Tibial artery (tissue), 4 donors: ENCODE results near the gene UGT1A10.

Experiments used
- DNase-seq, 2 donors: peaks; one replicate each; pipeline ENCODE4 v3.0.0-alpha.2; 2019
- H3K27ac ChIP-seq, 2 donors: fragments of 200-600 bp; sonication (generic) in 1 of 2; 1 replicate in 1 of 2; 2 replicates in 1 of 2; pipeline ENCODE4 v1.5.1; 2018 to 2019; ENCODE audit warnings: mild to moderate bottlenecking in 1 of 2
- H3K27me3 ChIP-seq, 2 donors: fragments of 200-600 bp; sonication (generic) in 1 of 2; one replicate each; pipeline versions ENCODE4 v1.5.1 to v1.6.0; 2016 to 2019
- H3K36me3 ChIP-seq, 3 donors: fragments of 200-600 bp; sonication (generic) in 2 of 3; one replicate each; pipeline ENCODE4 v1.5.1; 2016 to 2019; ENCODE audit warnings: mild to moderate bottlenecking in 2 of 3
- H3K4me1 ChIP-seq, 4 donors: fragments of 200-600 bp; sonication (generic) in 2 of 4; 1 replicate in 3 of 4; 2 replicates in 1 of 4; pipeline ENCODE4 v1.5.1; 2016 to 2019
- H3K4me3 ChIP-seq, 2 donors: fragments of 200-600 bp; sonication (generic) in 1 of 2; 1 replicate in 1 of 2; 2 replicates in 1 of 2; pipeline ENCODE4 v1.5.1; 2018 to 2019; ENCODE audit warnings: mild to moderate bottlenecking in 2 of 2
- H3K9me3 ChIP-seq, 3 donors: fragments of 200-600 bp; sonication (generic) in 1 of 3; one replicate each; pipeline ENCODE4 v1.5.1; 2016 to 2019
- intact Hi-C: fragments of 100-400 bp; cut with DNase I; formaldehyde crosslinking; loops from one replicate; pipeline ENCODE4 v1.15.0; 2023; ENCODE audit warnings: low total_unique reads
- TF ChIP-seq, protein P1 (sequence below), 2 experiments: fragments of 200-600 bp in 1 of 2; fragments of 450-650 bp in 1 of 2; IDR thresholded peaks; one replicate each; pipeline ENCODE4 v1.5.1; 2017 to 2019; ENCODE audit warnings: antibody characterized with exemption in 2 of 2, mild to moderate bottlenecking in 1 of 2, moderate library complexity in 1 of 2

The UGT1A10 gene

DNA sequence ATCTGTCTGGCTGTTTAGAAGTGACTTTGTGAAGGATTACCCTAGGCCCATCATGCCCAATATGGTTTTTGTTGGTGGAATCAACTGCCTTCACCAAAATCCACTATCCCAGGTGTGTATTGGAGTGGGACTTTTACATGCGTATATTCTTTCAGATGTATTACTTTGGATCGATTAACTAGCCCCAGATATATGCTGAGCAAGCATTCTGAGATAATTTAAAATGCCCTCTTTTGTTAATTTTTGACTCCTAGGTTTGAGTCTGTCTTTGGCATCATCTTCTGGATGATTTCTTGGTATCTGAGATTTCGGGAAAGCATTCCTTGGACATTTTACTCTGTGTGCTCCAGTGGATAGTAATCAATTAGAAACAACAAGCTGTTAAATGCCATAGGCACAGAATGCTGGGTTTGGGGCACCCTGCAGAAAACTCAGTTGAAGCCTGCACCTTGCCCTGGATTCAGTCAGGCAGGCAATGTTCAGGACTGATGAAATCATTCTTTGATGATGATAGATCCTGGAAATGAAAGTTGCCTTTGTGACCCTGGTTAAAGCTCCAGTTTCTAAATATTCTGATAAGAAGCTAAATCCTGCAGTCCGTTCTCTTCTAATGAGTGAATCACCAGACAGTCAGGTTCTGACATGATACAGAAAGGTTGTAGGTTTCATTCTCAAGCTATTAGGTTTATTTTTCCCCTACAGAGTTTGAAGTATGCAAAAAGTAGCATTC lies 125.0 kb downstream of the UGT1A10 start:
- intact Hi-C loops = no loop called here
- no peaks in the 10 kb centered on the region for H3K27me3 ChIP-seq
- H3K9me3 ChIP-seq = no peaks in the 10 kb centered on the region
- H3K4me1 ChIP-seq = no peaks in the 10 kb centered on the region
- H3K27ac ChIP-seq = no peak overlapping the region
- H3K4me3 ChIP-seq = no peak overlapping the region
- TF ChIP-seq, protein P1, sequence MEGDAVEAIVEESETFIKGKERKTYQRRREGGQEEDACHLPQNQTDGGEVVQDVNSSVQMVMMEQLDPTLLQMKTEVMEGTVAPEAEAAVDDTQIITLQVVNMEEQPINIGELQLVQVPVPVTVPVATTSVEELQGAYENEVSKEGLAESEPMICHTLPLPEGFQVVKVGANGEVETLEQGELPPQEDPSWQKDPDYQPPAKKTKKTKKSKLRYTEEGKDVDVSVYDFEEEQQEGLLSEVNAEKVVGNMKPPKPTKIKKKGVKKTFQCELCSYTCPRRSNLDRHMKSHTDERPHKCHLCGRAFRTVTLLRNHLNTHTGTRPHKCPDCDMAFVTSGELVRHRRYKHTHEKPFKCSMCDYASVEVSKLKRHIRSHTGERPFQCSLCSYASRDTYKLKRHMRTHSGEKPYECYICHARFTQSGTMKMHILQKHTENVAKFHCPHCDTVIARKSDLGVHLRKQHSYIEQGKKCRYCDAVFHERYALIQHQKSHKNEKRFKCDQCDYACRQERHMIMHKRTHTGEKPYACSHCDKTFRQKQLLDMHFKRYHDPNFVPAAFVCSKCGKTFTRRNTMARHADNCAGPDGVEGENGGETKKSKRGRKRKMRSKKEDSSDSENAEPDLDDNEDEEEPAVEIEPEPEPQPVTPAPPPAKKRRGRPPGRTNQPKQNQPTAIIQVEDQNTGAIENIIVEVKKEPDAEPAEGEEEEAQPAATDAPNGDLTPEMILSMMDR (IDR thresholded peaks at IDR 0.05) = no peak
- no peak for DNase-seq
- H3K36me3 ChIP-seq = no peaks in the 10 kb centered on the region

DNA sequence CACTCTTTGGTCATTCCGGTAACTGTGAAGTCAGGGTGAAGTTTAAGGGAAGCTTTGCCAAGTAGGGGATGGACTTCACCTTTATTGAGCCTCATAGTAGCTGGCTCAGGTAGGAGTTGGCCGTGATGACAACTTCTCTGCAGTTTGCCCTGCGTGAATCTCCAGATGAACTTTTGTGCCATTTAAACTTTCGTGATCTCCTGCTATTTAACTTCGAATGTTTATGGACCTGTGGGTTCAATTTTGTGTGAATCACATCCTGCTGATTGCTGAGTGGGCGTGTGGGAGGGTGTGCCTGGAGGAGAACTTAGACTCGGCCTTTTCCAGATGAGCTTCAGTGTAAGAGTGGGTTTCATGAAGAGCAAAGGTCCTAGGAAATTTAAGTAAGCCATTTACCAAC lies 128.0 kb downstream of the UGT1A10 start:
- DNase-seq = no peak
- TF ChIP-seq, protein P1 (IDR thresholded peaks at IDR 0.05) = no peak
- H3K27ac ChIP-seq = no peak overlapping the region

DNA sequence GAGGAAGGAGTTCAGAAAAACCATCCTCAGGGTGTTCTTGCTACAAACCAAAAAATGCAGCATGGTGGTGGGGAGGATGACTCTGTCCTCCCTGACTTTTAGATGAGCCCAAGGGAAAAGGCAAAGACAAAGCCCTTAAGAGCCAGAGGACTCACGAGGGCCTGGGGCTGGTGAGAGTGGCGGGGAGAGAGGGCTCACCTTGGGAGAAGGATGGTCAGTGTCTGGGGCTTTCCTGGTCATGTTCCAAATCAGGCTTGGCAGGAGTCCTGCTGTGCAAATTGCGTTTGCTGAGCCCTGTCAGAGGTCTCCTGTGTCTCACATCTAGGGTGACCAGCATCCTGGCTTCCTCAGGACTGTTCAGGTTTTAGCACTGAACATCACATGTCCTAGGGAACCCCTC lies 128.5 kb downstream of the UGT1A10 start:
- TF ChIP-seq, protein P1 (IDR thresholded peaks at IDR 0.05) = no peak
- H3K4me3 ChIP-seq = no peak overlapping the region
- no peaks in the 10 kb centered on the region for H3K27me3 ChIP-seq
- H3K4me1 ChIP-seq = no peaks in the 10 kb centered on the region
- intact Hi-C loops = no loop called here
- H3K9me3 ChIP-seq = no peaks in the 10 kb centered on the region
- no peak for DNase-seq
- no peak overlapping the region for H3K27ac ChIP-seq
- H3K36me3 ChIP-seq = no peaks in the 10 kb centered on the region

More for the DNA sequence above, 128.0 kb downstream of the UGT1A10 start:
- no peaks in the 10 kb centered on the region for H3K27me3 ChIP-seq
- no peak overlapping the region for H3K4me3 ChIP-seq
- no peaks in the 10 kb centered on the region for H3K4me1 ChIP-seq
- no peaks in the 10 kb centered on the region for H3K9me3 ChIP-seq
- no peaks in the 10 kb centered on the region for H3K36me3 ChIP-seq
- intact Hi-C loops = no loop called here

DNA sequence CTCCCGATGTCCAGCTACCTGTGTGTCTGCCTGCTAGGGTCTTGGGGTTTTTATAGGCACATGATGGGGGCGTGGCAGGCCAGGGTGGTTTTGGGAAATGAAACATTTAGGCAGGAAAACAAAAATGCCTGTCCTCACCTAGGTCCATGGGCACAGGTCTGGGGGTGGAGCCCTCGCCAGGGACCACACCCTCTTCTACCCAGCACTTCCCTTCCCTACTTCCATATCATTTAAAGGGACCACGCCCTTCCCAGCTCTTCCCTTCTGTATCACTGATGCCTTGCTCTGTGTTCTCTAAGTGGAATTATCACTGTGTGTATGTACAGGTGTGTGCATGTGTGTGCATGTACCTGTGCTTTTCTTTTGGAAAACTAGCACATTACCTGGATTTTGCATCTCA lies 130.2 kb downstream of the UGT1A10 start:
- Histone ChIP-seq H3K27me3 (no peaks in the 10 kb centered on the region), H3K9me3 (no peaks in the 10 kb centered on the region), H3K4me3 (no peak overlapping the region), H3K36me3 (no peaks in the 10 kb centered on the region), H3K4me1 (no peaks in the 10 kb centered on the region), H3K27ac (no peak overlapping the region)
- intact Hi-C loops = no loop called here
- TF ChIP-seq, protein P1 (IDR thresholded peaks at IDR 0.05) = no peak
- DNase-seq = no peak

DNA sequence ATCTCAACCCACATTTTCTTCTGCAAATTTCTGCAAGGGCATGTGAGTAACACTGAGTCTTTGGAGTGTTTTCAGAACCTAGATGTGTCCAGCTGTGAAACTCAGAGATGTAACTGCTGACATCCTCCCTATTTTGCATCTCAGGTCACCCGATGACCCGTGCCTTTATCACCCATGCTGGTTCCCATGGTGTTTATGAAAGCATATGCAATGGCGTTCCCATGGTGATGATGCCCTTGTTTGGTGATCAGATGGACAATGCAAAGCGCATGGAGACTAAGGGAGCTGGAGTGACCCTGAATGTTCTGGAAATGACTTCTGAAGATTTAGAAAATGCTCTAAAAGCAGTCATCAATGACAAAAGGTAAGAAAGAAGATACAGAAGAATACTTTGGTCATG lies 131.8 kb downstream of the UGT1A10 start:
- DNase-seq = no peak
- Histone ChIP-seq H3K27me3 (no peaks in the 10 kb centered on the region), H3K9me3 (no peaks in the 10 kb centered on the region), H3K4me1 (no peaks in the 10 kb centered on the region), H3K36me3 (no peaks in the 10 kb centered on the region), H3K4me3 (no peak overlapping the region), H3K27ac (no peak overlapping the region)
- intact Hi-C loops = no loop called here
- TF ChIP-seq, protein P1 (IDR thresholded peaks at IDR 0.05) = no peak
